Measurements from ENCODE around the gene GLB1L3. TPM values are rescaled to one million over a fixed set of nuclear protein-coding genes. Genes with fewer than 3 reads are reported as not detected.

GLB1L3 gene, protein sequence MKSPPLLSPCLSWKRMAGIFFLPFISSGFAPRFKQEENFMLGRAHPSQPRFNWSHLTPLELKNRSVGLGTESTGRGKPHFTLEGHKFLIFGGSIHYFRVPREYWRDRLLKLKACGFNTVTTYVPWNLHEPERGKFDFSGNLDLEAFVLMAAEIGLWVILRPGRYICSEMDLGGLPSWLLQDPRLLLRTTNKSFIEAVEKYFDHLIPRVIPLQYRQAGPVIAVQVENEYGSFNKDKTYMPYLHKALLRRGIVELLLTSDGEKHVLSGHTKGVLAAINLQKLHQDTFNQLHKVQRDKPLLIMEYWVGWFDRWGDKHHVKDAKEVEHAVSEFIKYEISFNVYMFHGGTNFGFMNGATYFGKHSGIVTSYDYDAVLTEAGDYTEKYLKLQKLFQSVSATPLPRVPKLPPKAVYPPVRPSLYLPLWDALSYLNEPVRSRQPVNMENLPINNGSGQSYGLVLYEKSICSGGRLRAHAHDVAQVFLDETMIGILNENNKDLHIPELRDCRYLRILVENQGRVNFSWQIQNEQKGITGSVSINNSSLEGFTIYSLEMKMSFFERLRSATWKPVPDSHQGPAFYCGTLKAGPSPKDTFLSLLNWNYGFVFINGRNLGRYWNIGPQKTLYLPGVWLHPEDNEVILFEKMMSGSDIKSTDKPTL
- not detected in 2 replicates for total RNA-seq (2022)
- Bru-seq, nascent RNA = percentile 9 among the genes with signal in this experiment
- BruChase-seq, experiment 1, labeled RNA remaining after a 2-hour chase = percentile 9 among the genes with signal in this experiment
- percentile 11 among the genes with signal in this experiment for BruChase-seq, experiment 2, labeled RNA remaining after a 6-hour chase
- long read RNA-seq = 0 reads

- peak within 1 kb of the TSS; percentile 57 for H3K4me3 Mint-ChIP-seq (ENCODE audit: unreplicated experiment)
- H3K9me3 Mint-ChIP-seq (ENCODE audit: unreplicated experiment) = no peaks in the 10 kb centered on the region
- H3K27me3 Mint-ChIP-seq (ENCODE audit: insufficient read depth, unreplicated experiment) = peaks cover 30% of the 10 kb centered on the region
- peaks cover 4% of the 10 kb centered on the region for H3K36me3 Mint-ChIP-seq (ENCODE audit: insufficient read depth, unreplicated experiment)
- H3K27ac Mint-ChIP-seq (ENCODE audit: unreplicated experiment) = no peak within 1 kb of the TSS
- TF ChIP-seq, protein P1, sequence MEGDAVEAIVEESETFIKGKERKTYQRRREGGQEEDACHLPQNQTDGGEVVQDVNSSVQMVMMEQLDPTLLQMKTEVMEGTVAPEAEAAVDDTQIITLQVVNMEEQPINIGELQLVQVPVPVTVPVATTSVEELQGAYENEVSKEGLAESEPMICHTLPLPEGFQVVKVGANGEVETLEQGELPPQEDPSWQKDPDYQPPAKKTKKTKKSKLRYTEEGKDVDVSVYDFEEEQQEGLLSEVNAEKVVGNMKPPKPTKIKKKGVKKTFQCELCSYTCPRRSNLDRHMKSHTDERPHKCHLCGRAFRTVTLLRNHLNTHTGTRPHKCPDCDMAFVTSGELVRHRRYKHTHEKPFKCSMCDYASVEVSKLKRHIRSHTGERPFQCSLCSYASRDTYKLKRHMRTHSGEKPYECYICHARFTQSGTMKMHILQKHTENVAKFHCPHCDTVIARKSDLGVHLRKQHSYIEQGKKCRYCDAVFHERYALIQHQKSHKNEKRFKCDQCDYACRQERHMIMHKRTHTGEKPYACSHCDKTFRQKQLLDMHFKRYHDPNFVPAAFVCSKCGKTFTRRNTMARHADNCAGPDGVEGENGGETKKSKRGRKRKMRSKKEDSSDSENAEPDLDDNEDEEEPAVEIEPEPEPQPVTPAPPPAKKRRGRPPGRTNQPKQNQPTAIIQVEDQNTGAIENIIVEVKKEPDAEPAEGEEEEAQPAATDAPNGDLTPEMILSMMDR (IDR thresholded peaks at IDR 0.05; ENCODE audit: insufficient read depth in 1 of 2, low read depth in 1 of 2, low read length in 1 of 2, severe bottlenecking in 1 of 2, unreplicated experiment in 1 of 2) = peak; percentile 40 to 47
- Histone ChIP-seq H3K4me1 (peaks cover 10% of the 10 kb centered on the region), H3K9me3 (no peaks in the 10 kb centered on the region), H3K36me3 (ENCODE audit: control insufficient read depth, insufficient read depth, low read length) (no peaks in the 10 kb centered on the region), H3K4me3 (ENCODE audit: low read depth, low read length) (peak within 1 kb of the TSS; percentile 24), H3K27me3 (replicated peaks; ENCODE audit: control insufficient read depth, insufficient read depth, low read length) (peaks cover 5% of the 10 kb centered on the region)
- intact Hi-C loops (cut with micrococcal nuclease; ENCODE audit: unreplicated experiment) = loop anchor here (10.0 kb wide), 1 partner anchor 299 kb away; no protein-coding TSS in a partner anchor
- POLR2A ChIA-PET = no interaction called here
- BruUV-seq (replicated peaks) = no TSS peak
- peak; percentile 41 to 60 for DNase-seq
- H3K4me1 Mint-ChIP-seq (ENCODE audit: low read depth, unreplicated experiment) = peaks cover 10% of the 10 kb centered on the region
- CTCF ChIA-PET = interaction anchor here (0.7 to 1.2 kb wide), 8 partner anchors 14 to 608 kb away, joined by 3 to 4 read pairs (median 3); partner anchors contain the start of gene VPS26B
Measured at GRCh38 chr11:134275534-134276395, at the start of gene GLB1L3. TSS of gene GLB1L3 (plus strand) at chr11:134276379. CDS start at chr11:134276741, 362 bp downstream.

- TF ChIP-seq, protein P1 (IDR thresholded peaks at IDR 0.05; ENCODE audit: insufficient read depth in 1 of 2, low read depth in 1 of 2, low read length in 1 of 2, severe bottlenecking in 1 of 2, unreplicated experiment in 1 of 2) = no peak
- H3K4me1 Mint-ChIP-seq (ENCODE audit: low read depth, unreplicated experiment) = peaks cover 26% of the 10 kb centered on the region
- Histone ChIP-seq H3K4me1 (peaks cover 19% of the 10 kb centered on the region), H3K27me3 (replicated peaks; ENCODE audit: control insufficient read depth, insufficient read depth, low read length) (no peaks in the 10 kb centered on the region), H3K4me3 (ENCODE audit: low read depth, low read length) (no peak overlapping the region), H3K9me3 (no peaks in the 10 kb centered on the region), H3K36me3 (ENCODE audit: control insufficient read depth, insufficient read depth, low read length) (no peaks in the 10 kb centered on the region)
- no TSS peak for BruUV-seq (replicated peaks)
- H3K4me3 Mint-ChIP-seq (ENCODE audit: unreplicated experiment) = no peak overlapping the region
- CTCF ChIA-PET = no interaction called here
- POLR2A ChIA-PET = no interaction called here
- no peaks in the 10 kb centered on the region for H3K27me3 Mint-ChIP-seq (ENCODE audit: insufficient read depth, unreplicated experiment)
- DNase-seq = no peak
- H3K36me3 Mint-ChIP-seq (ENCODE audit: insufficient read depth, unreplicated experiment) = peaks cover 7% of the 10 kb centered on the region
- no peak overlapping the region for H3K27ac Mint-ChIP-seq (ENCODE audit: unreplicated experiment)
- H3K9me3 Mint-ChIP-seq (ENCODE audit: unreplicated experiment) = no peaks in the 10 kb centered on the region
- intact Hi-C loops (cut with micrococcal nuclease; ENCODE audit: unreplicated experiment) = no loop called here
Measured at GRCh38 chr11:134226806-134227325, 49.3 kb upstream of the GLB1L3 start.

All from Caco-2 (cell line).